DMS153 treated with DMSO at 0.1 percent for 48 hours (cell line): Measurements from ENCODE around the gene RAB4A.
A peak's percentile ranks its signal among the peaks of the same experiment; 100 is the strongest.

ENCODE experiments used
- DNase-seq: peaks from one replicate; lab custom pipeline; 2025; ENCODE audit not compliant: unreplicated experiment; lab: John Stamatoyannopoulos, UW

The RAB4A gene, protein sequence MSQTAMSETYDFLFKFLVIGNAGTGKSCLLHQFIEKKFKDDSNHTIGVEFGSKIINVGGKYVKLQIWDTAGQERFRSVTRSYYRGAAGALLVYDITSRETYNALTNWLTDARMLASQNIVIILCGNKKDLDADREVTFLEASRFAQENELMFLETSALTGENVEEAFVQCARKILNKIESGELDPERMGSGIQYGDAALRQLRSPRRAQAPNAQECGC

DNA sequence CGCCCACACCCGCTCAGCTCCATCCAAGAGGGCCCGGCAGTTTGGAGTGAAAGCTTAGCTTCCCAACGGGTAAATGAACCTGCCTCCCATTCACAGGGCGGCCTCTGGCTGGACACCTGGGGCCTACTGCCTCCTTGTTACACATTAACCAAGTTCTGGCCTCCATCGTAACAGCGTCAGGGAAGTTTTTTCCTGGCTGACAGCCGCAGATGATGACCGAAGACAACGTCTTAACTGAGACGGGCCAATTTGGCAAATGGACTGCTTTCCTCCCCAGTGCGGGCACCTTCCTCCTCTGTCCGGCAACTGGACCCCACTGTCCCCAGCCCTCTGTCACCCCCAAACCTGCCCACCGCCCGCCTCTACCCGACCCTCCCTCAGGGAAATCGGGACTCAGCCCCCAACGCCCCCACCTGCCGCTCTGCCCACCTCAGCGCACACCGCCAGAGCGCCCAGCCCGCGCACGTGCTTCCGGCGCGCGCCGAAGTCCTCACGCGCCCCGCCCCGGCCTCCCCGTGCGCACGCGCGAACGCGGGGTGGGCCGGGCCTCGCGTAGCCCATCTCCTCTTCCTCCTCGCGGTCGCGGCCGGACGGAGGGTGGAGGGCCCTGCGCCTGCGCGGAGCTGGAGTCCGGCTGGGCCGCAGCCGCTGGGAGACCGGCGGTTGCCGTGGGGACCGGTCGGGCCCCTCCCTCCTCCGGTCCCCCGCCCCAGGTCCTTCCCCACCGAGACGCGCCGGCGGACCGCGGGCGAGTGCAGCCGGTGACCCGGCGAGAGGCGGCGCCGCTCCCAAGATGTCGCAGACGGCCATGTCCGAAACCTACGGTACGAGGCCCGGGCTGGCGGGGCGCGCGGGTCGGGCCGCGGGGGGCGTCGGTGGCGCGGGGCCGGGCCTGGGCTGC lies at the start of gene RAB4A:
Gene RAB4A (plus strand): TSS at position 565 of the 901 bp plus-strand sequence. CDS start 229 bp downstream, at position 794.
- peak; percentile 93 for DNase-seq

- no peak for DNase-seq
These were observed 48.8 kb upstream of the RAB4A start for GRCh38 chr1:229222081-229222480.

- no peak for DNase-seq
These were observed 47.4 kb upstream of the RAB4A start for GRCh38 chr1:229223498-229223897.

DNA sequence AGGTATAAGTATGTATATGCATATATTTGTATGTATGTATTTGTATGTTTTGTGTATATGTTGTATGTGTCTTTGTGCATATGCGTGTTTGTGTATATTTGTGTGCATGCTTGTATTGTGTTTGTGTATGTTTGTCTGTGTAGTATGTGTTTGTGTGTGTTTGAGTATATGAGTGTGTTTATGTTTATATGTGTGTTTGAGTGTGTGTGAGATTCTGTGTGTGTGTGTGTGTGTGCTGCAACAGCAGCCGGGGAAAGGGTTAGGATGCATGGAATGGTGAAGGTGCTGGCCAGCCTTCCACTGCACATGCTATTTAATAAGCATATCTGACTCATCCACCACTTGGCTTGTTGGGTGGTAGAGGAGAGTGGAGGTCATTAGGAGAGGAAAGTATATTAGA lies 46.6 kb upstream of the RAB4A start:
- DNase-seq, result no peak

DNA sequence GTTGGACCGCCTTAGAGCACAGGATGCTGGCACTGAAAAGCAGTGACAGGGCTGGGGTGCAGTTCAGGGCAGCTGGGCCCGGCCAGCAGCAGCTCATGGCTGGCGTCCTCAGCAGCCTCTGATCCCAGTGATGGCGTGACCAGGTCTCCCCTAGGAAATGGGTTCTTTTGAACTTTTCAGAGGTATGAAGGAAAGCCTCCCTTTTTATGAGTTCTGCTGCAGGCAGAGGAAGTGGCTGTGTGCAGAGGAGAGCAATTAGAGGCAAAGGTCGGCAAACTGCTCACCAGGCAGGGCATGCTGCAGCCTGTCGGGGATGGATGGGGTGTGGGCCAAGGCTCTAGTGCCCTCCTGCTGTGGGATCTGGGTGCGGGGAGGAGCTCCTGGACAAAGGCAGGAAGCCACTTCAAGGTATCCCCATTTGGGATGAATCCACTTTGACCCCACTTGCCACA lies 45.6 kb upstream of the RAB4A start:
- peak; percentile 77 for DNase-seq

GRCh38 chr1:229226796-229227195 lies 44.1 kb upstream of the RAB4A start:
- no peak for DNase-seq

DNA sequence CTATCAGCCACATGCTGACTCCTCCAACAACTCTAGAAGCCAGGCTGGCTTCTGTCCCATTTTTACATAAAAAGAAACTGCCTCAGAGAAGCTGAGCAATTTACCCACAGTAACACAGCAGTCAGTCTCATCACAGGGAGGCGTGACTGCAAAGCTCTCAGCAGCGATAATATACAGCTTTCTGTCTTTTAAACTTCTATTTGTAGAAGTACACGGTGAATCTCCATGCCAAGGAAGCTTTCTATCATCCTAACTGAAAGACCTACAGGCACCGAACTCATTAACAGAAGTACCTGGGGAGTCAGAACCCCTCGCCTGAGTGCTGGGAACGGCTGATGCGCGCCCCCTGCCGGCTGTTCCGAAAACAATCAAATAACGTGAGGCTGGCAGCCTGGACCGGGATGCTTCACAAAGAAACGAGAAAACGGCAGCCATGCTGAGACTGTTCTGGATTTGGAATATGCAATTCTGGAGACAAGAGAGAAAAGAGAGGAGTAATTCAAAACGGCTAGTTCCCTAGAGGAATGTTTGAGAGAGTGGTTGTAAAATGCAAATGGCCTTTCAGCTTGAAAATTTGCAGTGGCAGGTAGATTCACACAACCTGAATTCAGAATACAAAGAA lies 43.5 kb upstream of the RAB4A start:
- DNase-seq, result peak; percentile 95

- no peak for DNase-seq
These were observed 42.4 kb upstream of the RAB4A start for GRCh38 chr1:229228522-229228921.

DNA sequence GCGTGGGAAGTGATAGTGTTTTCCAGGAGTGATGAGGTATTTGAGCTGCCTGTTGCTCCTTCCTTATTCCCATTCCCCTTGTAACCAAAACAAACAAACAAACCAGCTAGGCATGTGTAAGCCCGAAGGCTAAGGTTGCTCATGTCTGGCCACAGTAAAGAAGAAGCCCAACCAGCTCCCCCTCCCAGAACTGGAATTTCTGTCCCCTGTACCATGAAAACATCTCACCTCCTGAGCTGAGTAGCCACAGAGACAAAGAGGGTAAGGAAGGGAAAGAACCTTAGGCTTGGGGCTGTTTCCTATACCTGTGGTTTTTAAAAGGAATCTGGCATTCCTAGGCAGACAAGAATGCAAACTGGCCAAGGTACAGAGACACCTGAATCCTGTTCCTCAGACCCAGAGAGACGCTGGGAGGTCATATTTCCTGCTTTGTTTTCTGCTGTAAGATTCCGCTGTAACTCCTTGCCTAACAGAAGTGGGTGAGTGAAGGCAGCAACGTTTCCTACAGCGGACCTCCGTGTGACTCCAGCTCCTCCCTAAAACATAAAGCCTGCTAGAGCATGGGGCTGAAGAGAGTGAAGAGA lies 41.7 kb upstream of the RAB4A start:
- no peak for DNase-seq

- no peak for DNase-seq
These were observed 41.2 kb upstream of the RAB4A start for GRCh38 chr1:229229721-229230139.

GRCh38 chr1:229230140-229230892 lies 40.6 kb upstream of the RAB4A start:
- peak; percentile 38 for DNase-seq

DNA sequence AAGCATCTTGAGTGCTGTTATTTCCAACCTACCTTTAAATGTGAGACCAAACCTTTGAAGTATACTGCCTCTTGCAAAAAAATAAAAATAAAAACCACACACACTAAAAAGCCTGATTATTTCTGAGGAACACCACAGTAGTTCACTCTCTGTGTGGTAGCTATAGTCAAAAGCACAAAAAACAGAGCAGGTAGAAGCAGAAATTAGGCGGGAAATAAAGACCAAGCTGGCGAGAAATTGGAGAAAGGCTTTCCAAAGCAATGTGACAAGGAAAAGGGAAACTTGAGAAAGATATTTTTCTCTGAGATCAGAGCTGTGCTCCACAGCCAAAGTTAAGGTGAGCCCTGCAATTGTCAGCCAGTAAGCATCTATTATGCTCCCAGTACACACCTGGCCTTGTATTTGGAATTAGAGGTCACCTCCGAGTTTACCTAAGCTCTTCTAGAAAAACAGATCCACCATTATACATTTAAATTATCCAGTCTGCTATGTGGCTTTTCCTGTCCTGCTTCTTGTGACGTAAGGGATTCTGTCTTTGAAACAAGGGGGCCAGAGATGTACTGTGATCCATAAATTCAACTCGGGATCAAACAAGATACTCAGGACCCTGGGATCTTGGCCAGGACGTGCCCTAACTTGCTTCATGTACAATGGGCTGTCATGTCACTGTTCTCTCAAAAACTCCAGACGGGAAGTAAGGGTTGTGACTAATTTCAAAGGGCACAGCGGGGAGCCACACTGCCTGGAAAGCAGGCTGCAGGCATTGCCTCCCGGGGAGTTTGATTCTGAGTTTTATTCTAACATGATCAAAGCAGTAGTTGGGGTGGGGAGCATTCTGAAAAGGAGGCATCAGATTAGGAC lies 39.8 kb upstream of the RAB4A start:
- peak; percentile 80 for DNase-seq

GRCh38 chr1:229231754-229232119 lies 39.2 kb upstream of the RAB4A start:
- DNase-seq, result no peak

GRCh38 chr1:229234870-229235472 lies 35.9 kb upstream of the RAB4A start:
- no peak for DNase-seq

DNA sequence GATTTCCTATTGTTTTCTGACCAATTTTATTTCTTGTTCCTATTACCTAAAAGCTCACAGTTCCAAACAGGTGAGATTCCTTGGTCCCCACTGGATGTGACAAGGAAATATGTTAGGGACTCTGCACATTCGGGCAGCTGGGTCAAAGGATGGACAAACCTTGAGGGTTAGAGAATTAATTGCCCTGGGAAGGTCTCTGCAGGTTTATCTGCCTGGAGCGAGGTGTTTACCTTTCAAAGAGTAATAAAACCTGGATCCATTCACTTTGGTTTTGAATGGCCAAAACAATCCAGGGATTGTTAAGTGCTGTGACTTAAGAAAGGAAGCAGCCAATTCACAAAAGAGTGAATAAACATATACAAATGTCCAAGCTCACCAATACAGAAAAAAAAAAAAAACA lies 33.6 kb upstream of the RAB4A start:
- DNase-seq, result peak; percentile 59

GRCh38 chr1:229238231-229238630 lies 32.7 kb upstream of the RAB4A start:
- DNase-seq, result no peak

- no peak for DNase-seq
These were observed 32.1 kb upstream of the RAB4A start for GRCh38 chr1:229238674-229239415.

DNA sequence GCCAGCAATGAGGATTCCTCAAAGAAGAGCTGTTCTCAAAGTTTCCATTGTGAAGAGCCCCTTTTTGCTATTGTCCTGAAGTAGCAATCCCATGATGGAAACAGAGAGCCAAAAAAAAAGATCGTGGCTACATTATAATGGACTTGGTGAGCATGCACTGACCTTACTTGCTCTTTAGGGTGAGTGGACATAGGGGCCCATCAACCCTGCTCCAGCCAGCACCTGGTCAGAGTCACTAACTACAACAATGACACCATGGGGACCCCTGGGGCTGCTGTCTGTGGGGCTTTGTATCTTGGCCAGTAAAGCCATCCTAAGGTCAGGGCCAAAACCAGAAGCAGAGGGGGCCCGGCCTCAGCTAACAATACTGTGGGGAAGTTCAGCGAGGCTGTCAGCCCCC lies 30.4 kb upstream of the RAB4A start:
- no peak for DNase-seq

DNA sequence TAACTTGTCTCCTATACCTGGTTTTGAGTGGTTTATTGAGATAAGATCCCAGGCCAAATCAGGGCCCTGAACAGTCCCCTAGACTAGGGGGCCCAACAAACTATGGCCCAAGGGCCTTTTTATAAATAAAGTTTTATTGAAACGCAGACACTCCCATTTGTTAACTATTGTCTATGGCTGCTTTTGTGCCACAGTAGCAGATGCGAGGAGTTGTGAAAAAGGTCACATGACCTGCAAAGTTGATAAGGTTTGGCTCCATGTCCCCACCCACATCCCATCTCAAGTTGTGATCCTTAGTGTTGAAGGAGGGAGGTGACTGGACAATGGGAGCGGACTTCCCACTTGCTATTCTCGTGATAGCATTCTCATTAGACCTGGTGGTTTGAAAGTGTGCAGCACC lies 29.5 kb upstream of the RAB4A start:
- no peak for DNase-seq
